GM12801 (cell line): ENCODE data around the gene CEP170B.

ENCODE experiments used
- TF ChIP-seq, protein P1 (sequence below): IDR thresholded peaks from one replicate; pipeline ENCODE4 v1.5.1; 2011; ENCODE audit warnings: control low read depth; ENCODE audit not compliant: insufficient read length; ENCODE audit errors: extremely low read depth

The CEP170B gene

GRCh38 chr14:104930526-104931303 is 65.6 kb downstream of the CEP170B start:
- TF ChIP-seq, protein P1, sequence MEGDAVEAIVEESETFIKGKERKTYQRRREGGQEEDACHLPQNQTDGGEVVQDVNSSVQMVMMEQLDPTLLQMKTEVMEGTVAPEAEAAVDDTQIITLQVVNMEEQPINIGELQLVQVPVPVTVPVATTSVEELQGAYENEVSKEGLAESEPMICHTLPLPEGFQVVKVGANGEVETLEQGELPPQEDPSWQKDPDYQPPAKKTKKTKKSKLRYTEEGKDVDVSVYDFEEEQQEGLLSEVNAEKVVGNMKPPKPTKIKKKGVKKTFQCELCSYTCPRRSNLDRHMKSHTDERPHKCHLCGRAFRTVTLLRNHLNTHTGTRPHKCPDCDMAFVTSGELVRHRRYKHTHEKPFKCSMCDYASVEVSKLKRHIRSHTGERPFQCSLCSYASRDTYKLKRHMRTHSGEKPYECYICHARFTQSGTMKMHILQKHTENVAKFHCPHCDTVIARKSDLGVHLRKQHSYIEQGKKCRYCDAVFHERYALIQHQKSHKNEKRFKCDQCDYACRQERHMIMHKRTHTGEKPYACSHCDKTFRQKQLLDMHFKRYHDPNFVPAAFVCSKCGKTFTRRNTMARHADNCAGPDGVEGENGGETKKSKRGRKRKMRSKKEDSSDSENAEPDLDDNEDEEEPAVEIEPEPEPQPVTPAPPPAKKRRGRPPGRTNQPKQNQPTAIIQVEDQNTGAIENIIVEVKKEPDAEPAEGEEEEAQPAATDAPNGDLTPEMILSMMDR, result no peak

DNA sequence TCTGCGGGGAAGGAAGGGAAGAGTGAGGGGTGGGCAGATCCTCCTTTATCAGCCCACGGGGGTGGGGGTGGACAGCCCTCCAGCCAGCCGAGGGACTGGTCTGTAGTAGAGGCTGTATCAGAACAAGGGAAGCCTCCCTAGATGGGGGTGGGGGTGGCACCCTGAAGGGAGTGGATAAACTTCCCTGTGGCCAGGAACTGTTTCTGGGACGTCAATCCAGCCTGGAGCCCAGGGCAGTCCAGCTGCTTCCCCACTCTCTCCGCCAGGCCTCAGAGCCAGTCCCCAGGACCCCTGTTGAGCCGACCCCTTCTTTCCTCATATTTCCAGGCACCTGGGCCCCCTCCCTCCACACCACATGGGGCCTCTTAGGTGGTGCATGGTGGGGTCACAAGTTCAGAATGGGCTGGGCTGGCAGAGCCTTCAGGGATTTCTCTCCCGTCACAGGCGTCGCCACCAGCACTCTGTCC is 66.3 kb downstream of the CEP170B start:
- TF ChIP-seq, protein P1, result no peak

GRCh38 chr14:104931771-104932675 is 67.0 kb downstream of the CEP170B start:
- TF ChIP-seq, protein P1, result no peak

- TF ChIP-seq, protein P1, result no peak
Measured at GRCh38 chr14:104932676-104933631, 67.9 kb downstream of the CEP170B start.

DNA sequence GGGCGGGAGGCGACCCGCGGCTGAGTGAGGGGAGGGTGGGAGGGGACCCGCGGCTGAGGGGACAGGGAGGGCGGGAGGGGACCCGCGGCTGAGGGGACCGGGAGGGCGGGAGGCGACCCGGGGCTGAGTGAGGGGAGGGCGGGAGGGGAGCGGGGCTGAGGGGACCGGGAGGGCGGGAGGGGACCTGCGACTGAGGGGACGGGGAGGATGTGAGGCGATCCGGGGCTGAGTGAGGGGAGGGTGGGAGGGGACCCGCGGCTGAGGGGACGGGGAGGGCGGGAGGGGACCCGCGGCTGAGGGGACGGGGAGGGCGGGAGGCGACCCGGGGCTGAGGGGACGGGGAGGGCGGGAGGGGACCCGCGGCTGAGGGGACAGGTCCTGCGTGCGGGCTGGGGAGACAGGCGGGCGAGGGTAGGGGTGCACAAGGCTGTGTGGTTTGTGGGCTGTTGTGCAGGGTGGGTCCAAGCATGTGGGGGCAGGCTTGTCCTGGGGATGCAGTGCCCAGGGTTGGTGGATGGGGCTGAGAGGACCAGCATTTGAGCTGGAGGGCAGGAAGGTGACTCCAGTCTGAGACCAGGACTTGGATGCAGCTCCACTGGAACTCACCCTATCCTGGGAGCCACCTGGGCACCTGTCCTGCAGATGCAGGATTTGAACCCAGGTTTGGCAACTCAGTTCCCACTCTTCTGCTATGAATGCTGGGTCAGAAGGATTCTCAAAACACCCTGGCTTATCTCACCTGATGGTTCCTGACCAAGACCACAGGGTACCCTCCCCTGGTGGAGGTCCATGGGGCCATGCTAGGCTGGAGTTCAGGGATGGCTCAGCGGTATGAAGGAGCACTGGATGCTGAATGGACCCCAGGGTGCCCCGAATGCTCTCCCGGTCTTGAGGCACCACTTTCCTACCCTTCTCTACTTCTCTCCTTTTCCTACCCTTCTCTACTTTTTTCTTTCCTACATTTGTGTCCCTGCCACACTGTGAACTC is 69.0 kb downstream of the CEP170B start:
- TF ChIP-seq, protein P1, result no peak

GRCh38 chr14:104935026-104935650 is 70.1 kb downstream of the CEP170B start:
- TF ChIP-seq, protein P1, result no peak
